IMR-90 (cell line): Measurements from ENCODE around the gene MLLT1. TPM values are rescaled to one million over a fixed set of nuclear protein-coding genes. Genes with fewer than 3 reads are reported as not detected.

ENCODE experiments used
- ATAC-seq: fragments of 200-7000 bp; cut with Tn5 transposase; 2 replicates; pipeline ENCODE4 v1.9.1; 2020; ENCODE audit warnings: low read depth, mild to moderate bottlenecking, moderate library complexity
- BruUV-seq: library from RNA; stranded (reverse); fragments of 400-500 nt; replicated peaks from 2 replicates; lab custom pipeline; 2021; lab: Mats Ljungman, UMichigan
- CTCF ChIA-PET: fragments of 300-600 bp; formaldehyde crosslinking; extraction: SDS; loops from one replicate; lab custom pipeline; 2021; ENCODE audit warnings: antibody characterized with exemption; lab: Yijun Ruan, JAX
- POLR2A ChIA-PET: fragments of 300-600 bp; sonication (Branson Sonifier 250); formaldehyde crosslinking; loops from one replicate; lab custom pipeline; 2022; ENCODE audit warnings: antibody characterized with exemption; ENCODE audit not compliant: unreplicated experiment; lab: Charles Lee
- DNase-seq: peaks from one replicate; pipeline ENCODE4 v3.0.0; 2013
- H2AFZ ChIP-seq: replicated peaks from 2 replicates; pipeline ENCODE3; 2013; ENCODE audit warnings: low read length, mild to moderate bottlenecking; ENCODE audit not compliant: poor library complexity
- H2AK5ac ChIP-seq: 2 replicates; pipeline ENCODE4 v1.6.1; 2013; ENCODE audit warnings: low read depth, low read length, inconsistent platforms
- H2AK9ac ChIP-seq: replicated peaks from 2 replicates; pipeline ENCODE3; 2013; ENCODE audit warnings: mild to moderate bottlenecking, low read depth, low read length, moderate library complexity; ENCODE audit not compliant: poor library complexity
- H2BK120ac ChIP-seq: 2 replicates; pipeline ENCODE4 v1.6.1; 2013; ENCODE audit warnings: low read depth, low read length, inconsistent platforms
- H2BK15ac ChIP-seq: 3 replicates; pipeline ENCODE4 v1.6.1; 2013; ENCODE audit warnings: low read depth, low read length, inconsistent platforms
- H2BK20ac ChIP-seq: 2 replicates; pipeline ENCODE4 v1.6.1; 2013; ENCODE audit warnings: low read depth, mild to moderate bottlenecking, inconsistent platforms, low read length, moderate library complexity
- H2BK5ac ChIP-seq: 2 replicates; pipeline ENCODE4 v1.6.1; 2013; ENCODE audit warnings: mild to moderate bottlenecking, low read depth, low read length, inconsistent platforms; ENCODE audit not compliant: poor library complexity, severe bottlenecking
- H3K14ac ChIP-seq: replicated peaks from 2 replicates; pipeline ENCODE4 v1.6.1; 2013; ENCODE audit warnings: low read depth, low read length, inconsistent platforms
- H3K18ac ChIP-seq: 2 replicates; pipeline ENCODE4 v1.6.1; 2013; ENCODE audit warnings: low read depth, low read length, control low read depth
- H3K23ac ChIP-seq: 2 replicates; pipeline ENCODE4 v1.6.1; 2013; ENCODE audit warnings: low read depth, low read length, inconsistent platforms
- H3K27ac ChIP-seq: 2 replicates; pipeline ENCODE4 v1.5.1; 2013; ENCODE audit warnings: mild to moderate bottlenecking, control low read depth, low read length; ENCODE audit not compliant: insufficient read depth
- H3K27me3 ChIP-seq: 2 replicates; pipeline ENCODE4 v1.6.1; 2013; ENCODE audit warnings: low read length; ENCODE audit not compliant: control insufficient read depth, insufficient read depth
- H3K36me3 ChIP-seq: 2 replicates; pipeline ENCODE4 v1.6.1; 2013; ENCODE audit warnings: low read length, mixed read lengths; ENCODE audit not compliant: control insufficient read depth, insufficient read depth
- H3K4ac ChIP-seq: 2 replicates; pipeline ENCODE4 v1.6.1; 2013; ENCODE audit warnings: low read depth, low read length, inconsistent platforms
- H3K4me1 ChIP-seq: 2 replicates; pipeline ENCODE4 v1.6.1; 2013; ENCODE audit warnings: low read length, mixed read lengths; ENCODE audit not compliant: control insufficient read depth, insufficient read depth
- H3K4me2 ChIP-seq: 2 replicates; pipeline ENCODE4 v1.6.1; 2013; ENCODE audit warnings: low read depth, mild to moderate bottlenecking, control low read depth, low read length, moderate library complexity
- H3K4me3 ChIP-seq: 2 replicates; pipeline ENCODE4 v1.5.1; 2013; ENCODE audit warnings: low read depth, mild to moderate bottlenecking, control low read depth, low read length, moderate library complexity; ENCODE audit not compliant: insufficient read depth
- H3K56ac ChIP-seq: 2 replicates; pipeline ENCODE4 v1.6.1; 2013; ENCODE audit warnings: low read length, inconsistent platforms; ENCODE audit not compliant: insufficient read depth; ENCODE audit errors: extremely low read depth
- H3K79me1 ChIP-seq, 2 experiments: 2 replicates each; pipeline ENCODE4 v1.6.1; 2013; ENCODE audit warnings: low read length in 2 of 2, inconsistent platforms in 1 of 2, low read depth in 1 of 2
- H3K9ac ChIP-seq: 2 replicates; pipeline ENCODE4 v1.6.1; 2013; ENCODE audit warnings: low read depth, low read length, control low read depth
- H3K9me1 ChIP-seq: 2 replicates; pipeline ENCODE4 v1.6.1; 2013; ENCODE audit warnings: low read length, inconsistent platforms; ENCODE audit not compliant: insufficient read depth
- H3K9me3 ChIP-seq: 2 replicates; pipeline ENCODE4 v1.6.1; 2013; ENCODE audit warnings: low read length; ENCODE audit not compliant: control insufficient read depth, insufficient read depth
- H4K20me1 ChIP-seq: 2 replicates; pipeline ENCODE4 v1.6.1; 2013; ENCODE audit warnings: low read length, inconsistent platforms; ENCODE audit not compliant: insufficient read depth
- H4K5ac ChIP-seq: 2 replicates; pipeline ENCODE4 v1.6.1; 2013; ENCODE audit warnings: mild to moderate bottlenecking, low read depth, low read length, control low read depth
- H4K8ac ChIP-seq, 2 experiments: 2 replicates each; pipeline ENCODE4 v1.6.1; 2013; ENCODE audit warnings: low read depth in 2 of 2, low read length in 2 of 2, control low read depth in 1 of 2, inconsistent platforms in 1 of 2
- H4K91ac ChIP-seq: 2 replicates; pipeline ENCODE4 v1.6.1; 2013; ENCODE audit warnings: low read depth, low read length, inconsistent platforms; ENCODE audit not compliant: insufficient read depth
- BHLHE40 ChIP-seq: fragments of 150-350 bp; IDR thresholded peaks from 2 replicates; pipeline ENCODE4 v1.6.1; 2016; ENCODE audit warnings: mild to moderate bottlenecking, low read depth, low read length
- CEBPB ChIP-seq: IDR thresholded peaks from 2 replicates; pipeline ENCODE4 v1.6.1; 2012; ENCODE audit warnings: low read depth, low read length, improper control_type of control experiment
- CHD1 ChIP-seq: IDR thresholded peaks from 2 replicates; pipeline ENCODE4 v1.6.1; 2012; ENCODE audit warnings: low read depth, low read length, improper control_type of control experiment
- ELK1 ChIP-seq: fragments of 150-350 bp; IDR thresholded peaks from 2 replicates; pipeline ENCODE4 v1.6.1; 2016; ENCODE audit warnings: low read depth, mild to moderate bottlenecking, low read length, moderate library complexity, borderline replicate concordance
- MAZ ChIP-seq: IDR thresholded peaks from 2 replicates; pipeline ENCODE4 v1.6.1; 2012; ENCODE audit warnings: low read depth, mild to moderate bottlenecking, low read length, improper control_type of control experiment, moderate library complexity, borderline replicate concordance
- SMC3 ChIP-seq: fragments of 150-350 bp; IDR thresholded peaks from 2 replicates; pipeline ENCODE4 v1.6.1; 2016; ENCODE audit warnings: low read depth, mild to moderate bottlenecking, antibody characterized with exemption, low read length, moderate library complexity
- WGBS, 2 experiments: methylation state at CpG; one replicate each; pipeline versions ENCODE4 v1.1.5 to v1.1.7; 2013; ENCODE audit warnings: missing lambda C conversion rate in 2 of 2; ENCODE audit not compliant: insufficient read length in 1 of 2; ENCODE audit errors: extremely low coverage in 2 of 2; 5-methylcytosine and 5-hydroxymethylcytosine counted together
- dilution Hi-C: fragments of 300-500 bp; cut with HindIII; formaldehyde crosslinking; loops from one replicate; pipeline ENCODE4 v1.14.3; 2018; ENCODE audit warnings: low sequenced_read_pairs; ENCODE audit not compliant: unreplicated experiment
- in situ Hi-C: fragments of 300-500 bp; cut with MboI; formaldehyde crosslinking; loops from 3 replicates; pipeline ENCODE4 v1.14.3; 2019; ENCODE audit warnings: low sequenced_read_pairs, inconsistent platforms, mixed read lengths
- intact Hi-C: fragments of 100-400 bp; cut with micrococcal nuclease; formaldehyde crosslinking; loops from 2 replicates; pipeline ENCODE4 v1.10.0; 2022
- polyA plus RNA-seq, 3 experiments: library from polyadenylated mRNA; depleted of rRNA; stranded (reverse); fragments of >200 nt; gene quantifications; 2 replicates each; pipeline ENCODE4 v1.2.3, GENCODE V29; 2012; ENCODE audit warnings: low replicate concordance in 1 of 3
- total RNA-seq: library from RNA; depleted of rRNA; stranded (reverse); fragments of >200 nt; gene quantifications from 2 replicates; pipeline ENCODE4 v1.2.3, GENCODE V29; 2012

Gene MLLT1
- total and polyA plus RNA-seq, 2 of the 4 experiments (the other 2 are of a cell fraction), result 1.3 to 30.6 TPM

GRCh38 chr19:6270076-6270745 is 9.6 kb downstream of the MLLT1 start (continued):
- TF ChIP-seq SMC3, result no peak

- Histone ChIP-seq H3K9me1 (peaks cover 34% of the 10 kb centered on the region), H2AK5ac (no peak overlapping the region), H3K4me2 (no peak overlapping the region), H2AFZ (no peak overlapping the region), H4K8ac (no peak overlapping the region), H3K27me3 (no peaks in the 10 kb centered on the region), H3K27ac (no peak overlapping the region), H3K79me1 (peaks cover 34 to 90% of the 10 kb centered on the region in 2 experiments), H3K4ac (no peak overlapping the region; the same call in 1 of the 2 replicates), H3K18ac (no peak overlapping the region), H3K14ac (no peak overlapping the region), H2BK5ac (no peak overlapping the region), H4K5ac (no peak overlapping the region), H3K9me3 (no peaks in the 10 kb centered on the region), H4K91ac (no peak overlapping the region), H3K4me3 (no peak overlapping the region), H3K4me1 (peaks cover 38% of the 10 kb centered on the region), H2BK20ac (no peak overlapping the region), H3K56ac (no peak overlapping the region), H3K36me3 (peaks cover 33% of the 10 kb centered on the region), H3K23ac (no peak overlapping the region), H2BK15ac (no peak overlapping the region), H4K20me1 (peaks cover 59% of the 10 kb centered on the region), H2AK9ac (no peak overlapping the region), H3K9ac (no peak overlapping the region), H2BK120ac (no peak overlapping the region)
- no peak for DNase-seq
- no TSS peak for BruUV-seq
- TF ChIP-seq CEBPB (no peak), MAZ (no peak), CHD1 (no peak), ELK1 (no peak), BHLHE40 (no peak)
- ChIA-PET POLR2A (no interaction called here), CTCF (no interaction called here)
- 88% methylated on average over 8 of the region's 33 CpGs; no CpG with 5 or more reads in 1 of the 2 experiments for WGBS, 2 experiments
- dilution Hi-C loops, result no loop called here
- in situ Hi-C loops, result no loop called here
- no peak for ATAC-seq
- intact Hi-C loops, result no loop called here
Measured at GRCh38 chr19:6269101-6269886, 10.5 kb downstream of the MLLT1 start.
